HepG2 (cell line): Measurements from ENCODE around the gene LMAN1L. TPM values are rescaled to one million over a fixed set of nuclear protein-coding genes. Genes with fewer than 3 reads are reported as not detected.

Experiments used
- ARNT2 ChIP-seq: sonication (generic); formaldehyde crosslinking; IDR thresholded peaks from 2 replicates; pipeline ENCODE4 v1.8.0; 2022; ENCODE audit warnings: mild to moderate bottlenecking, low read depth, missing genetic modification reagents, moderate library complexity
- ATM ChIP-seq: fragments of 450-650 bp; IDR thresholded peaks from 2 replicates; pipeline ENCODE4 v1.7.1; 2017; ENCODE audit warnings: mild to moderate bottlenecking, borderline replicate concordance
- BCL6 ChIP-seq: IDR thresholded peaks from 2 replicates; pipeline ENCODE4 v1.6.1; 2016; ENCODE audit warnings: missing genetic modification reagents, missing compliant biosample characterization
- BRCA1 ChIP-seq: sonication (generic); formaldehyde crosslinking; IDR thresholded peaks from 2 replicates; pipeline ENCODE4 v1.4.0; 2020; ENCODE audit warnings: missing genetic modification reagents
- CEBPZ ChIP-seq: IDR thresholded peaks from 2 replicates; pipeline ENCODE4 v1.6.1; 2012; ENCODE audit warnings: low read length, improper control_type of control experiment
- DRAP1 ChIP-seq: IDR thresholded peaks from 2 replicates; pipeline ENCODE4 v1.6.1; 2016; ENCODE audit warnings: missing genetic modification reagents, missing compliant biosample characterization
- HNRNPLL ChIP-seq: fragments of 200-400 bp; formaldehyde crosslinking; IDR thresholded peaks from 2 replicates; pipeline ENCODE4 v1.6.1; 2017; ENCODE audit warnings: mild to moderate bottlenecking, low read depth, low read length; ENCODE audit not compliant: poor library complexity, severe bottlenecking
- KLF11 ChIP-seq: IDR thresholded peaks from 2 replicates; pipeline ENCODE4 v1.6.1; 2016; ENCODE audit warnings: missing compliant biosample characterization
- MAX ChIP-seq: IDR thresholded peaks from 2 replicates; pipeline ENCODE4 v1.6.1; 2012; ENCODE audit warnings: inconsistent platforms
- ONECUT2 ChIP-seq: sonication (generic); formaldehyde crosslinking; IDR thresholded peaks from 2 replicates; pipeline ENCODE4 v1.4.0; 2020; ENCODE audit warnings: missing genetic modification reagents
- SOX13 ChIP-seq, 3 experiments: fragments of 450-650 bp in 1 of 3; sonication (generic) in 1 of 3; formaldehyde crosslinking in 1 of 3; IDR thresholded peaks in 2 of 3; conservative IDR thresholded peaks in 1 of 3; 2 replicates each; pipeline versions ENCODE4 v1.5.0 to v1.6.1; 2016 to 2020; ENCODE audit warnings: antibody characterized with exemption in 1 of 3, mild to moderate bottlenecking in 1 of 3, missing compliant biosample characterization in 1 of 3, missing genetic modification reagents in 1 of 3, moderate library complexity in 1 of 3
- SP5 ChIP-seq: IDR thresholded peaks from 2 replicates; pipeline ENCODE4 v1.6.1; 2016; ENCODE audit warnings: low read depth, borderline replicate concordance
- YEATS2 ChIP-seq: sonication (generic); formaldehyde crosslinking; IDR thresholded peaks from 2 replicates; pipeline ENCODE4 v1.4.0; 2020; ENCODE audit warnings: missing genetic modification reagents, borderline replicate concordance
- ZNF263 ChIP-seq: sonication (generic); formaldehyde crosslinking; IDR thresholded peaks from 2 replicates; pipeline ENCODE4 v1.4.0; 2020; ENCODE audit warnings: missing genetic modification reagents
- ZSCAN30 ChIP-seq: sonication (generic); formaldehyde crosslinking; IDR thresholded peaks from 2 replicates; pipeline ENCODE4 v1.5.0; 2020; ENCODE audit warnings: mild to moderate bottlenecking, missing genetic modification reagents
- polyA plus RNA-seq, 8 experiments: library from polyadenylated mRNA; depleted of rRNA in 3 of 8; stranded (reverse) in 7 of 8; unstranded in 1 of 8; fragments of >200 nt; fragmentation: Illumina TruSeq in 4 of 8; extraction: Trizol in 4 of 8; gene quantifications; 2 replicates each; pipeline versions ENCODE4 v1.2.1 to v1.2.3, GENCODE V29; 2011 to 2016; ENCODE audit warnings: low read depth in 4 of 8, missing spikeins in 1 of 8, mixed read lengths in 1 of 8; ENCODE audit not compliant: insufficient read depth in 1 of 8
- total RNA-seq, 5 experiments: library from RNA; depleted of rRNA; stranded (reverse); fragments of >200 nt; fragmentation: Illumina TruSeq; extraction: Trizol; gene quantifications; 2 replicates each; pipeline ENCODE4 v1.2.3, GENCODE V29; 2016; ENCODE audit warnings: low read depth in 1 of 5
- TF ChIP-seq, protein P1 (sequence below): sonication (generic); formaldehyde crosslinking; conservative IDR thresholded peaks from 2 replicates; pipeline ENCODE4 v1.4.0; 2020; ENCODE audit warnings: mild to moderate bottlenecking, missing genetic modification reagents, moderate library complexity
- TF ChIP-seq, protein P2 (sequence below): sonication (generic); formaldehyde crosslinking; IDR thresholded peaks from 2 replicates; pipeline ENCODE4 v1.5.0; 2020; ENCODE audit warnings: mild to moderate bottlenecking, missing genetic modification reagents, borderline replicate concordance
- TF ChIP-seq, protein P3 (sequence below): IDR thresholded peaks from 2 replicates; pipeline ENCODE4 v1.6.1; 2016; ENCODE audit warnings: missing compliant biosample characterization, missing genetic modification reagents, borderline replicate concordance

LMAN1L gene
- total and polyA plus RNA-seq, 2 of the 13 experiments (the other 11 are each of a cell fraction or from before 2014, with no cell fraction given), result not detected

DNA sequence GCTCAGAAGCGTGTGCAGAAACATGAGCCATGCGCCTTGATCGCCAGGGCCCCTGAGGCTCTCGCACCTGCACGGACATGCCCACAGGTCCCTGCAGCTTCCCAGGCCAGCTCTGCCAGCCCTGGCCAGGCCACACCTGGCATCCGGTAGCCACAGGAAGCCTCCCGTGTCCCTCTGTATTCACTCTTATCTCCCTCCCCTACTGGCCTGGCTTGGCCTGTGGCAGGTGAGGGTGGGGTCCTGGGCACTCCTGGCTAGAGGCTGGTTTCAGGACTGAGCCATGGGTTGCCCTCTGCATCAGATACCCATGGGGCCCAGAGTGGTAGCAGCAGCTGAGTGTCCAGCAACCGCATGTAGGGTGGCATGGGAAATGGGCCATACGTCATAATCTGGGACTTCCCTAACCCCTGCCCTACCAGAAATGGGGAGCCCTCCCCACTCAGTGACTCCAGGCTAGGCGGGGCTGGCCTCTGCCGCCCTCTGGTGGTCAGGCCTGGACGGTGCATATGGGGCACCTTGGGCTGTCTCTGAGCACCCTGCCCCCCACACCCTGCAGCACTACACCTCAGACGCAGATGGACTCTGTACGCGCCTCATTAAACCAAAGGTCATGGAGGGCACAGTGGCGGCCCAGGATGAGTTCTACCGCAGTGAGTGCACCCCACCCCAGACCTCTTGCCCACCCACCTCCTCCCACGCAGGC, 12.6 kb upstream of the LMAN1L start (continued):
- TF ChIP-seq, protein P1, sequence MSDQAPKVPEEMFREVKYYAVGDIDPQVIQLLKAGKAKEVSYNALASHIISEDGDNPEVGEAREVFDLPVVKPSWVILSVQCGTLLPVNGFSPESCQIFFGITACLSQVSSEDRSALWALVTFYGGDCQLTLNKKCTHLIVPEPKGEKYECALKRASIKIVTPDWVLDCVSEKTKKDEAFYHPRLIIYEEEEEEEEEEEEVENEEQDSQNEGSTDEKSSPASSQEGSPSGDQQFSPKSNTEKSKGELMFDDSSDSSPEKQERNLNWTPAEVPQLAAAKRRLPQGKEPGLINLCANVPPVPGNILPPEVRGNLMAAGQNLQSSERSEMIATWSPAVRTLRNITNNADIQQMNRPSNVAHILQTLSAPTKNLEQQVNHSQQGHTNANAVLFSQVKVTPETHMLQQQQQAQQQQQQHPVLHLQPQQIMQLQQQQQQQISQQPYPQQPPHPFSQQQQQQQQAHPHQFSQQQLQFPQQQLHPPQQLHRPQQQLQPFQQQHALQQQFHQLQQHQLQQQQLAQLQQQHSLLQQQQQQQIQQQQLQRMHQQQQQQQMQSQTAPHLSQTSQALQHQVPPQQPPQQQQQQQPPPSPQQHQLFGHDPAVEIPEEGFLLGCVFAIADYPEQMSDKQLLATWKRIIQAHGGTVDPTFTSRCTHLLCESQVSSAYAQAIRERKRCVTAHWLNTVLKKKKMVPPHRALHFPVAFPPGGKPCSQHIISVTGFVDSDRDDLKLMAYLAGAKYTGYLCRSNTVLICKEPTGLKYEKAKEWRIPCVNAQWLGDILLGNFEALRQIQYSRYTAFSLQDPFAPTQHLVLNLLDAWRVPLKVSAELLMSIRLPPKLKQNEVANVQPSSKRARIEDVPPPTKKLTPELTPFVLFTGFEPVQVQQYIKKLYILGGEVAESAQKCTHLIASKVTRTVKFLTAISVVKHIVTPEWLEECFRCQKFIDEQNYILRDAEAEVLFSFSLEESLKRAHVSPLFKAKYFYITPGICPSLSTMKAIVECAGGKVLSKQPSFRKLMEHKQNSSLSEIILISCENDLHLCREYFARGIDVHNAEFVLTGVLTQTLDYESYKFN, result 0 out of 2 replicates have a peak, but pooled peaks have one; percentile 26
- TF ChIP-seq KLF11 (CRISPR knock-in tag), result no peak
- TF ChIP-seq SP5 (CRISPR knock-in tag), result peak; percentile 28; the same call in 1 of the 2 replicates
- TF ChIP-seq, protein P2, sequence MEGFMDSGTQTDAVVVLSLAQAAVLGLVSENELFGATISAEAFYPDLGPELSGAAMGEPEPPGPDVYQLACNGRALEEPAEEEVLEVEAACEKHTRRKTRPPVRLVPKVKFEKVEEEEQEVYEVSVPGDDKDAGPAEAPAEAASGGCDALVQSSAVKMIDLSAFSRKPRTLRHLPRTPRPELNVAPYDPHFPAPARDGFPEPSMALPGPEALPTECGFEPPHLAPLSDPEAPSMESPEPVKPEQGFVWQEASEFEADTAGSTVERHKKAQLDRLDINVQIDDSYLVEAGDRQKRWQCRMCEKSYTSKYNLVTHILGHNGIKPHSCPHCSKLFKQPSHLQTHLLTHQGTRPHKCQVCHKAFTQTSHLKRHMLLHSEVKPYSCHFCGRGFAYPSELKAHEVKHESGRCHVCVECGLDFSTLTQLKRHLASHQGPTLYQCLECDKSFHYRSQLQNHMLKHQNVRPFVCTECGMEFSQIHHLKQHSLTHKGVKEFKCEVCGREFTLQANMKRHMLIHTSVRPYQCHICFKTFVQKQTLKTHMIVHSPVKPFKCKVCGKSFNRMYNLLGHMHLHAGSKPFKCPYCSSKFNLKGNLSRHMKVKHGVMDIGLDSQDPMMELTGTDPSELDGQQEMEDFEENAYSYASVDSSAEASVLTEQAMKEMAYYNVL, result no peak; the same call in 1 of the 2 replicates
- TF ChIP-seq ATM, result no peak
- no peak for TF ChIP-seq HNRNPLL
- no peak for TF ChIP-seq BRCA1
- TF ChIP-seq BCL6 (CRISPR knock-in tag), result no peak
- TF ChIP-seq ZSCAN30 (CRISPR knock-in tag), result no peak
- no peak for TF ChIP-seq ONECUT2 (CRISPR knock-in tag)
- no peak for TF ChIP-seq SOX13 (IDR thresholded peaks at IDR 0.05)
- TF ChIP-seq SOX13 (CRISPR knock-in tag; conservative IDR thresholded peaks at IDR 0.05 in 1 of 2, IDR thresholded peaks at IDR 0.05 in 1 of 2), result peak in 1 of 2 experiments; percentile 32; a peak in 1 of 4 replicates
- TF ChIP-seq ARNT2 (CRISPR knock-in tag), result no peak
- no peak for TF ChIP-seq CEBPZ
- 0 out of 2 replicates have a peak, but pooled peaks have one; percentile 28 for TF ChIP-seq YEATS2
- TF ChIP-seq DRAP1 (CRISPR knock-in tag), result no peak
- TF ChIP-seq ZNF263 (CRISPR knock-in tag), result no peak
- TF ChIP-seq, protein P3, sequence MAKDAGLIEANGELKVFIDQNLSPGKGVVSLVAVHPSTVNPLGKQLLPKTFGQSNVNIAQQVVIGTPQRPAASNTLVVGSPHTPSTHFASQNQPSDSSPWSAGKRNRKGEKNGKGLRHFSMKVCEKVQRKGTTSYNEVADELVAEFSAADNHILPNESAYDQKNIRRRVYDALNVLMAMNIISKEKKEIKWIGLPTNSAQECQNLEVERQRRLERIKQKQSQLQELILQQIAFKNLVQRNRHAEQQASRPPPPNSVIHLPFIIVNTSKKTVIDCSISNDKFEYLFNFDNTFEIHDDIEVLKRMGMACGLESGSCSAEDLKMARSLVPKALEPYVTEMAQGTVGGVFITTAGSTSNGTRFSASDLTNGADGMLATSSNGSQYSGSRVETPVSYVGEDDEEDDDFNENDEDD (CRISPR knock-in tag), result no peak
- peak; percentile 13; the same call in 1 of the 2 replicates for TF ChIP-seq MAX
